DND-41 (cell line): ENCODE measurements around the gene DCST1.

ENCODE experiments used
- EZH2 ChIP-seq: IDR thresholded peaks from 3 replicates; pipeline ENCODE4 v1.6.1; 2012; ENCODE audit warnings: borderline replicate concordance, low read depth, mild to moderate bottlenecking, moderate library complexity, low read length, inconsistent platforms; ENCODE audit not compliant: severe bottlenecking
- TF ChIP-seq, protein P1 (sequence below): IDR thresholded peaks from 2 replicates; pipeline ENCODE4 v1.5.1; 2012; ENCODE audit warnings: borderline replicate concordance, low read length, moderate library complexity, mild to moderate bottlenecking; ENCODE audit not compliant: poor library complexity, severe bottlenecking; ENCODE audit errors: extremely low read depth

DNA sequence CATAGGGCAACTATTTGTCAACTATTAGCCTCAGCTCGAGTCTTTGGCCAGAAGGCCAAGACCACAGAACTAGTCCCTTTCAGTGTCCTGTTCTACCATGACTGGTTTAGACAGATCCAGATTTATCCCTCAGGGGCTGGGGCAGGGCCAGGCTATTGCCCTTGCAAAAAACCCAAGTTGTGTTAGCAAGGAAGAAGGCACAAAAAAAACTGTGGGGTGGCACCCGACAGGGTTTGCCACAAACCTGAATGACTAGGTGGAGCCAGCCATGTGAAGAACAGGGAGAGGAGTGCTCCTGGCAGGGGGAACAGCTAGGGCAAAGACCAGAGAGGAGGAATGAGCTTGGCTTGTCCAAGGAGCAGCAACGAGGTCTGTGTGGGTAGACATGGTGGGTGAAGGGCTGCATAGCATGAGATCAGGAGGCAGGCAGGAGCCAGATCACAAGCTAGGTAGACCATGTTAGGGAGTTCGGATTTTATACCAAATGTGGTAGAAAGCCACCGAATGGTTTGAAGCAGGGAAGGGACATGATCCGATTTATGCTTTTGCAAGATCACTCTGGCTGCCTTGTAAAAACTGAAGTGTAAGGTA lies 4.3 kb downstream of the DCST1 start:
- TF ChIP-seq, protein P1, sequence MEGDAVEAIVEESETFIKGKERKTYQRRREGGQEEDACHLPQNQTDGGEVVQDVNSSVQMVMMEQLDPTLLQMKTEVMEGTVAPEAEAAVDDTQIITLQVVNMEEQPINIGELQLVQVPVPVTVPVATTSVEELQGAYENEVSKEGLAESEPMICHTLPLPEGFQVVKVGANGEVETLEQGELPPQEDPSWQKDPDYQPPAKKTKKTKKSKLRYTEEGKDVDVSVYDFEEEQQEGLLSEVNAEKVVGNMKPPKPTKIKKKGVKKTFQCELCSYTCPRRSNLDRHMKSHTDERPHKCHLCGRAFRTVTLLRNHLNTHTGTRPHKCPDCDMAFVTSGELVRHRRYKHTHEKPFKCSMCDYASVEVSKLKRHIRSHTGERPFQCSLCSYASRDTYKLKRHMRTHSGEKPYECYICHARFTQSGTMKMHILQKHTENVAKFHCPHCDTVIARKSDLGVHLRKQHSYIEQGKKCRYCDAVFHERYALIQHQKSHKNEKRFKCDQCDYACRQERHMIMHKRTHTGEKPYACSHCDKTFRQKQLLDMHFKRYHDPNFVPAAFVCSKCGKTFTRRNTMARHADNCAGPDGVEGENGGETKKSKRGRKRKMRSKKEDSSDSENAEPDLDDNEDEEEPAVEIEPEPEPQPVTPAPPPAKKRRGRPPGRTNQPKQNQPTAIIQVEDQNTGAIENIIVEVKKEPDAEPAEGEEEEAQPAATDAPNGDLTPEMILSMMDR: no peak
- no peak for TF ChIP-seq EZH2
